Bronchial epithelial cell (primary cell): Measurements from ENCODE around the gene ZNF184. TPM values are rescaled to one million over a fixed set of nuclear protein-coding genes. Genes with fewer than 3 reads are reported as not detected.

Experiments used
- DNase-seq: peaks from one replicate; pipeline ENCODE4 v3.0.0-alpha.2; 2010; ENCODE audit warnings: low read depth
- FAIRE-seq: peaks from 2 replicates; lab custom pipeline; 2011; peaks lifted over from hg19 to GRCh38; lab: Jason Lieb, UNC
- H3K27me3 ChIP-seq: 2 replicates; pipeline ENCODE4 v1.5.1; 2011; ENCODE audit warnings: low read length; ENCODE audit not compliant: control insufficient read depth, insufficient read depth
- H3K36me3 ChIP-seq: 2 replicates; pipeline ENCODE4 v1.5.1; 2011; ENCODE audit warnings: low read length; ENCODE audit not compliant: control insufficient read depth, insufficient read depth
- H3K4me3 ChIP-seq: 2 replicates; pipeline ENCODE4 v1.5.1; 2011; ENCODE audit warnings: mild to moderate bottlenecking, low read depth, low read length, control low read depth
- total RNA-seq: library from RNA; depleted of rRNA; stranded (reverse); fragments of >200 nt; gene quantifications from 2 replicates; pipeline ENCODE4 v1.2.1, GENCODE V29; 2014
- TF ChIP-seq, protein P1 (sequence below): IDR thresholded peaks from 2 replicates; pipeline ENCODE4 v1.5.1; 2011; ENCODE audit warnings: mild to moderate bottlenecking, moderate library complexity, low read length, control low read depth, inconsistent platforms; ENCODE audit not compliant: insufficient read depth, severe bottlenecking

Gene ZNF184
- total RNA-seq, 1 donor from 2014 or later: 6.8 TPM

DNA sequence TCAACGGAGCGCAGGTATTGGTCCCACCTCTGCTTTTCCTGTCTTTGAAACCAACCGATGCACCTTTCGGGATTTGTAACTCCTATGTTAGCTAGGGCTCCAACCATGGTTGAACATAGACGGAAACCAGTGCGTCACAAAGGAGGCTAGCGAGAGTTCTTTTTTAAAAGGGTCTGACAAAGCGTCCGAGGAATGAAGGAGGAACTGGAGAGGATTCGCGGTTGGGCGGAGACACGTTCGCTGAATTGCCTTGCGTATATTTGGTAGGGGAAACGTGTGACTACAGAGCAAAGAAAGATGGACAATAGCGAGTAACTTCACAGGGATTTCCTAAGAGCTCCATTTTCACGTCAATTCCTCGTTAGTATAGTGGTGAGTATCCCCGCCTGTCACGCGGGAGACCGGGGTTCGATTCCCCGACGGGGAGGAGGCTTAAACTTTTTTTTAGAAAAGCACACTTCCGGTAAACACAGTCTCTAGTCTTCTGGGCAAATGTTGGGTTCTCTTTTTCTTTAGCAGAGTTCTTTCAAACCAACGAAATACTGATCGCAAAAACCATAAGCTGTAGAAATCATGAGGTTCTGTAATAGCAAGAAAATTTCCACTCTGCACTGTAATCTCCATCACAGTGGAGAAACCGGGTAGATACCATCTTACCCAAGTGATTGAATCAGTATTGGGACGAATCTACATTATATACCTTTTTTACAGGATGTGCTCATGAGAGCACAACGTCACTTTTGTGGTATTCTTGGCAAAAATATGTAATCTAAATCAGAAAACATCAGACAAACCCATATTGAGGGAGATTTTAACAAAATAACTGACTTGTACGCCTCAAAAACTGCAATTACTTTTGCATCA lies 6.6 kb upstream of the ZNF184 start:
- no peak for FAIRE-seq

DNA sequence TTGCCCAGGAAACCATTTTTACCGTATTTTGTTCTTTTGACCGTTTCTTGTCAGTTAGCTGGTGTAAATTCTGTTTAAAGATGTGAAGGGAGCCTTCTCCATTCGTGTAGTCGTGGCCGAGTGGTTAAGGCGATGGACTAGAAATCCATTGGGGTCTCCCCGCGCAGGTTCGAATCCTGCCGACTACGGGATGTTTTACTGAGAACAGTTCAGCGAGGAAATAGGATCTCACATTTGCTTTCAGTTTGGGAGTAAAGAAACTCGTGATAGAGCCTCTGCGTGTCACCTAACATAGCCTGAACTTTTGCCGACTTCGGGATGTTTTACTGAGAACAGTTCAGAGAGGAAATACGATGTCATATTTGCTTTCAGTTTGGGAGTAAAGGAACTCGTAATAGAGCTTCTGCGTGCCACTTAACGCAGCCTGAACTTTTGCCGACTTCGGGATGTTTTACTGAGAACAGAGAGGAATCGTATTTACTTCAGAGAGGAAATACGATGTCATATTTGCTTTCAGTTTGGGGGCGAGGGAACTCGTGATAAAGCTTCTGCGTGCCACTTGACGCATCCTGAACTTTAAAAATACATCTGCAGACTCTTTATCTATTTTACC lies 5.9 kb upstream of the ZNF184 start:
- TF ChIP-seq, protein P1, sequence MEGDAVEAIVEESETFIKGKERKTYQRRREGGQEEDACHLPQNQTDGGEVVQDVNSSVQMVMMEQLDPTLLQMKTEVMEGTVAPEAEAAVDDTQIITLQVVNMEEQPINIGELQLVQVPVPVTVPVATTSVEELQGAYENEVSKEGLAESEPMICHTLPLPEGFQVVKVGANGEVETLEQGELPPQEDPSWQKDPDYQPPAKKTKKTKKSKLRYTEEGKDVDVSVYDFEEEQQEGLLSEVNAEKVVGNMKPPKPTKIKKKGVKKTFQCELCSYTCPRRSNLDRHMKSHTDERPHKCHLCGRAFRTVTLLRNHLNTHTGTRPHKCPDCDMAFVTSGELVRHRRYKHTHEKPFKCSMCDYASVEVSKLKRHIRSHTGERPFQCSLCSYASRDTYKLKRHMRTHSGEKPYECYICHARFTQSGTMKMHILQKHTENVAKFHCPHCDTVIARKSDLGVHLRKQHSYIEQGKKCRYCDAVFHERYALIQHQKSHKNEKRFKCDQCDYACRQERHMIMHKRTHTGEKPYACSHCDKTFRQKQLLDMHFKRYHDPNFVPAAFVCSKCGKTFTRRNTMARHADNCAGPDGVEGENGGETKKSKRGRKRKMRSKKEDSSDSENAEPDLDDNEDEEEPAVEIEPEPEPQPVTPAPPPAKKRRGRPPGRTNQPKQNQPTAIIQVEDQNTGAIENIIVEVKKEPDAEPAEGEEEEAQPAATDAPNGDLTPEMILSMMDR: no peak
- Histone ChIP-seq H3K27me3 (no peaks in the 10 kb centered on the region), H3K4me3 (peak overlapping the region; percentile 45), H3K36me3 (no peaks in the 10 kb centered on the region)
- no peak for FAIRE-seq
- peak; percentile 81 for DNase-seq

More for the DNA sequence above, 6.6 kb upstream of the ZNF184 start:
- no peaks in the 10 kb centered on the region for H3K27me3 ChIP-seq
- peak; percentile 89 for DNase-seq
- TF ChIP-seq, protein P1: no peak
- no peaks in the 10 kb centered on the region for H3K36me3 ChIP-seq
- H3K4me3 ChIP-seq: peak overlapping the region; percentile 45

DNA sequence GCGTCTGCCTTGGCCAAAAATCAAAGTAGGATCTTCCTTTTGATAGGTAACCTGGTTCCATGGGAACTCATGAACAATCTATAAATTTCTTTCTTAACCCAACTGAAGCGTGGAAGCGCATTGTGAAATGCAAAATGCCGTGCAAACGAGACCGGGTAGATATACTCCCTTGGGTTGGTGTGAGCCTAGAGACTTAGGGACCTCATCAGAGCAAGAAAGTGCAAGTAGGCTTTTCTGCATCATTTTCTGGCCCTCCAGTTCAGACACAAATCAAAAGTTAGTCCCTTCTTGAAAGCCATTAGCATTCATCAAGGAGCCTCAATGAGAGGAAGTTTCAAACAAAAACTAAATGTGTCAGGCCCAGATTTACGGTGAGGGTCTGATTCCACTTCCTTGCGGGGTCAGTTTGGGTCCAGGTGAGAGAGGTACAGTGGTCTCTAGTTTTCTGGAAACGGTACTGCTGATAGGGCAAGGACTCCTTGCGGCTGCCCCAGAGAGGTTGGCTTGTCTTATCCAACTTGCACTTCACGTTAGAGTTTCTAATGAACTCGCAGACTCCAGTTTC lies 5.3 kb upstream of the ZNF184 start:
- Histone ChIP-seq H3K27me3 (no peaks in the 10 kb centered on the region), H3K4me3 (peak overlapping the region; percentile 45), H3K36me3 (no peaks in the 10 kb centered on the region)
- DNase-seq: peak; percentile 21
- TF ChIP-seq, protein P1: no peak
- no peak for FAIRE-seq

DNA sequence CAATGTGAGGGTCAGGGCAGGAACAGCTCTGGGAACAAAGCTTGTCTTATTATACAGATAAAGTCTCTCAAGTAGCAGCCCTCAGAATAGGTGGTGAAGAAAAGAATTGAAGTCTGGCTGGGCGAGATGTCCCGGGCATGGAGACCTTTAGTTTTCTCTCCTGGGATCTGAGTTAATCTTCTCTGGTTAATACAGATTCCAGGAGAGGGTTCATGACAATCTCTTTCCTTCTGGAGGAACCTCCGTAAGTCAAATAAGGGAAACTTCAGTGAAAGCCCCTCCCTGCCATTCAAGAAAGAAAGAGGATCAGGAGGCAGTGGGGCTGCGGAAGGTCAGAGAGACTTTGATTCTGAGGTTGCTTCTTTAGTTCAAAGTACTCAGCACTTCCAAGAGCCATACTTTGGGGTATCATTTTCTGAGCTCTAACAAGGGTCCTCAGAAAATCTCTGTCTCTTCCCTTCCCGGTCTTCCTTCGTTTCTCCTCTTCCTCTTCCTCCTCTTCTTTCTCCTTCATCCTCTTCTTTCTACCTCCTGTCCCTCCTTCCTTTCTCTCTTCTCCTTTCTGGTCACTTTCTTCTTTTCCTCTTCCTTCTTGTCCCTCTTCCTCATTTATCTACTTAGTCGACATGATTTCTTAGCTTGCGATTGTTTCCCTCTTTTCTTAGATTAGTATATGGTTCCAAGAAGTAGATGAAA lies 4.6 kb upstream of the ZNF184 start:
- no peak for FAIRE-seq
- no peaks in the 10 kb centered on the region for H3K36me3 ChIP-seq
- TF ChIP-seq, protein P1: no peak
- DNase-seq: no peak
- no peak overlapping the region for H3K4me3 ChIP-seq
- H3K27me3 ChIP-seq: no peaks in the 10 kb centered on the region

DNA sequence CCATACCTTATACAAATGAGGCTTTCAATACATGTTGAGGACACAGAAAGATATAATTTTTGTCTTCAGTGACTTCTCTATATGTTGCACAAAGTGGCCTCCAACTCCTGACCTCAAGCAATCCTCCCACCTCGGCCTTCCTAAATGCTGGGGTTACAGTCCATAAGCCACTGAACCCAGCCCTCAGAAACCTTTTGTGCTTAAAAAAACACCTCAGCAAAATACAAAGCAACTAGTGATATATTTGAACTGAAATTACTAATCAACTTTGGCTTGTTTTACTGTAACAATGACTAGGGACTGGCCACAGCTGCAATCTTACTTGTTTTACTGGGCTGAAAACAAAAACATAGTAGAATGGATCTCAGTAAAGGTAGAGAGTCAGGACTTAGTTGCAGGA lies 3.2 kb upstream of the ZNF184 start:
- no peak for DNase-seq
- Histone ChIP-seq H3K27me3 (no peaks in the 10 kb centered on the region), H3K4me3 (no peak overlapping the region), H3K36me3 (no peaks in the 10 kb centered on the region)
- FAIRE-seq: no peak
- TF ChIP-seq, protein P1: no peak
